GM18519 (cell line): ENCODE results near the gene FAM135A.
"Not testable (repeated sequence)": the region's sequence is repeated elsewhere in the genome, so short reads cannot be mapped to it uniquely, and the experiment has no call there.

Experiments
- ATAC-seq: cut with Tn5 transposase; IDR thresholded peaks from one replicate; pipeline ENCODE4 v1.9.1; 2021; ENCODE audit warnings: mild to moderate bottlenecking, moderate library complexity; ENCODE audit not compliant: unreplicated experiment, low FRiP score

The FAM135A gene

DNA sequence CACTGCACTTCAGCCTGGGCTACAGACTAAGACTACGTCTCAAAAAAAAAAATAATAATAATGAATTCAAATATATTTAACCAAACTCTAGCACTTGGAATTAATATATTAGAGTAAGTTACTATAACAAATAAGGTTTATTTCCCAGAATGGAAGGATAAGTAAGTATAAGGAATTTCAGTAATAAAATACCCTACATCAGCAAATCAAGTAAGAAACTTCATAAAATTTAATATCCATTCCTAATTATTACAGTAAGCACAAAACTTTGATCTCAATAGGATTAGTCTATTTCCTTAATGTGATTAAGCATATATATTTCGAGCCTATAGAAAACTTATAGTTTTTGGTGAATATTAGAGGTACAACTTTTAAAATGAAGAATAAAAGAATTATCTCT, 116.7 kb downstream of the FAM135A start:
- ATAC-seq: no peak

DNA sequence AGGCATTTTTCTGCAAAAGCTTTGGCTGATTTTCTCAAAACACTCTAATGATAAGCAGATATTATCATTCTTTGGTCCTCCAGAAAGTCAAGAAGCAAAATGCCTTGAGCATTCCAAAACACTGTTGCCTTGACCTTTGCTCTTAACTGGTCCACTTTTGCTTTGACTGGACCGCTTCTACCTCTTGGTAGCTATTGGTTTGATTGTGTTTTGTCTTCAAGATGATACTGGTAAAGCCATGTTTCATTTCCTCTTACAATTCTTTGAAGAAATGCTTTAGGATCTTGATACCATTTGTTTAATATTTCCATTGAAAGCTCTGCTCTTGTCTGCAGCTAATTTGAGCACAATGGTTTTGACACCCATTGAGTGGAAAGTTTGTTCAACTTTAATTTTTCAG, 117.8 kb downstream of the FAM135A start:
- ATAC-seq: no peak

DNA sequence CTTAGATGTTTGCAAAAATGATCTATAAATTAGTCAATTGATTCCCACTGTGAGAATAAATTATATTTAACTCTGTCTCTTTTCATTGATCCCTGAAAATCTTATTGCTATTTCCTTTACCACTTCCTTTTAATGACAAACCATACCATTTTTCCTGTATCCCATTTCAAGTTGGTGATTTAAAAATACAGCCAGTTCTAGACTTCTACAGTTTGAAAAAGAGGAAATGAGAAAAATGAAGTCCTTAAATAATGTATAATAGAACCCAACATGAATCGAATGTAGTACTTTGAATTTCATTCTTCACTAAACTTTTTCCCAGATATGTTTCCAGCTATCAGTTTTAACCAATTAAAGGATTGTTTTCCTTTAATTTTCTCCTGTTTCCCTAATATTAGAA, 124.0 kb downstream of the FAM135A start:
- no peak for ATAC-seq

DNA sequence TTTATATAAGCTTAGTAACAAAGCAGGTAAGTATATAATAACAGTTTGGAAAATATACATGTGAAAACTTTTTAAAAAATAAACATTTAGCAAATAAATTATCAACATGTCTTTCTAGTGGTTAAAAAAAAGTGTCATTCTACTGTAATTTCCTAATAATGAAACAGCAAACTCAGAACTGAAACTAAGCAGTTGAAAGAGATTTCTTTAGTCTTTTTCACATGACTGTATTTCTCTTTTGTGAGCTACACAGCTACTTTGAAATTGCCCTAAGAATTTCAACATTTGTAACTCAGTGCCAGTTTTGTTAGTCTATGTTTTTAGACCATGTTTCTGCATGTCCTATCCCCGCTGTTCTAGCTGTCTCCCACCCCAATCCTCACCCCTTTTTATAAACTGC, 125.1 kb downstream of the FAM135A start:
- ATAC-seq: peak; percentile 83

- ATAC-seq: no peak
These were observed 134.0 kb downstream of the FAM135A start for GRCh38 chr6:70547313-70547712.

DNA sequence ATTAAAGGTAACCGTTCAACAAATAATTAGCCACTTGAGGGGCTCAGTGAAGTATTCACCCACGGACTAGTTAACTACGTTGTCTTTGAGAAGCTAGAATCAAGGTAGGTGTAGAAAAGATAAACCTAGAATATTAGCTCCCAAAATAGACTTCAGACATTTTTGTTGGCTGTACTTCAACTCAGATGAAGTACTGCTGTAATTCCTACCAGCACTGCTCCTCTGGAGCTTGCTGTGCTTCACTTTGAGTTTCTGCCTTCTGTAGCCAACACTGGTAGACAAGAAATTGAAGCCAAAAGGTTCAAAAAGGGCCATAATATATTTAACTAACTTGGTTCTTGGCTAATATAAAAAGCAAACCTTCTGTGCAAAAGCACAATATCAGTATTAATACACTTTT, 134.6 kb downstream of the FAM135A start:
- ATAC-seq: no peak

GRCh38 chr6:70549327-70549726, 136.0 kb downstream of the FAM135A start:
- ATAC-seq: no peak

- ATAC-seq: no peak
These were observed 138.3 kb downstream of the FAM135A start for GRCh38 chr6:70551566-70551965.

DNA sequence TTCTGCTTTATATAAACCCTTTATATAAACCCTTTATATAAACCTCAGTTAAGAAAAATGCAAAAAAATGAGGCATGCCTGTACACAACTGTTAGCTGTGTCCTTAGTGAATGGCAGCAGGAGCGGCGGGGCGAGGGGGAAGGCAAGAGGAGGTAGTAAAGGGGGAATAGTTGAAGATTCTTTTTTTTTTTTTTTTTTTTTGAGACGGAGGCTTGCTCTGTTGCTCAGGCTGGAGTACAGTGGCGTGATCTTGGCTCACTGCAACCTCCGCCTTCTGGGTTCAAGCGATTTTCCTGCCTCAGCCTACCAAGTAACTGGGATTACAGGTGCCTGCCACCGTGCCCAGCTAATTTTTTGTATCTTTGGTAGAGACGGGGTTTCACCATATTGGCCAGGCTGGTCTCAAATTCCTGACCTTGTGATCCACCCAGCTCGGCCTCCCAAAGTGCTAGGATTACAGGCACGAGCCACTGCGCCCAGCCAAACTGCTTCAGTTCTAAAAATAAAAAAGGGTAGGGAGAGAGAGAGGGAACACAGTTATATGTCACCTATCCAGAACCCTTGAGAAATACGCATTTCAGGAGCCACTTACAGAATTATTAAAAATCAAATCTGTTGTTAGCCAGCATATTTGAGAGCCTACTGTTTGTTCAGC, 139.1 kb downstream of the FAM135A start:
- not testable (repeated sequence) for ATAC-seq

- no peak for ATAC-seq
These were observed 139.7 kb downstream of the FAM135A start for GRCh38 chr6:70552974-70553373.

DNA sequence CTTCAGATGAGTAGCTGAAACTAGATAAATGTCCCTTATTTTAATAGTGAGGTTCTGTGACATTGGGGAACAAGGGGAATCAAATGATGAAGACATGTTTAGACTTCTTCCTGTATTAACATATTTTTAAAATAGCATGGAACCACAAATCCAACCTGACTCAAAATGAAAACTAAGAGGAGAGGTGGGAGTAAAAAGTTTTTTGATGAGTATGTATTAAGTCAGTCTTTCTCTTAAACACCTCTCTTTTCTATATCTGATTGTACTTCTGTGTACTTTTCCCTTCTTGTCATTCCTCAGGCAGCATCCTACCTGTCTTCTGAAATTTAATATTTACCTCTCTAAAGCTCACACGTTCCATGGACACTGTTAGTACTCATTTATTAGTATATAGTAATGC, 144.7 kb downstream of the FAM135A start:
- ATAC-seq: no peak

DNA sequence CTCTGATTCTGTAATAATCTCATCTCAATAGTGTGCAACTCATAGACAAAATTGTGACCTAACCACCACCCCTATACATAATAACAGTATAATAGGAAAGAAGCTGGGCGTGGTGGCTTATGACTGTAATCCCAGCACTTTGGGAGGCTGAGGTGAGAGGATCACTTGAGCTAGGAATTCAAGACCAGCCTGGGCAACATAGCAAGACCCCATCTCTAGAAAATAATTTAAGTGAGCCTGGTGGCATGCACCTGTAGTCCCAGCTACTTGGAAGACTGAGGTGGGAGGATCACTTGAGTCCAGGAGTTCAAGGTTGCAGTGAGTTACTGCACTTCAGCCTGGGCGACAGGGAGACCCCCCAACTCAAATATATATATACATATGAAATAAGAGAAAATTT, 149.1 kb downstream of the FAM135A start:
- ATAC-seq: not testable (repeated sequence)

DNA sequence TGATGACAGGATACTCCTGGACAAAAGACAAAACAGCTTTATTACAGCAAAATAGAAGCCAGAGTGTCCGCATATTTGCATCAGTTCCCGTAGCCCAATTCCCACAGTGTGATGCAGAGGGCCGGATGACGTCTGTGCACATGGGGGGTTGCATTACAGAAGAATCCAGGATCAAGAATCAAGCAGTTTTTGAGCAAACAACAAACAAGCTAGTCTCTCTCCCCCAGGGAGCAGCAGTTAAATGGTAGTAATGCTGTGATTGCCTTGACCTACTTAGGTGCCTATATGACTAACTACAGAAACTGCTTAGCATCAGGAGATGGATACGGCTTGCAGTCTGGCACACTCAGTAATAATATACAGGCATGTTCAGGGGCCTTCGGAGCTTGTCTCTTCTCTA, 150.2 kb downstream of the FAM135A start:
- no peak for ATAC-seq

DNA sequence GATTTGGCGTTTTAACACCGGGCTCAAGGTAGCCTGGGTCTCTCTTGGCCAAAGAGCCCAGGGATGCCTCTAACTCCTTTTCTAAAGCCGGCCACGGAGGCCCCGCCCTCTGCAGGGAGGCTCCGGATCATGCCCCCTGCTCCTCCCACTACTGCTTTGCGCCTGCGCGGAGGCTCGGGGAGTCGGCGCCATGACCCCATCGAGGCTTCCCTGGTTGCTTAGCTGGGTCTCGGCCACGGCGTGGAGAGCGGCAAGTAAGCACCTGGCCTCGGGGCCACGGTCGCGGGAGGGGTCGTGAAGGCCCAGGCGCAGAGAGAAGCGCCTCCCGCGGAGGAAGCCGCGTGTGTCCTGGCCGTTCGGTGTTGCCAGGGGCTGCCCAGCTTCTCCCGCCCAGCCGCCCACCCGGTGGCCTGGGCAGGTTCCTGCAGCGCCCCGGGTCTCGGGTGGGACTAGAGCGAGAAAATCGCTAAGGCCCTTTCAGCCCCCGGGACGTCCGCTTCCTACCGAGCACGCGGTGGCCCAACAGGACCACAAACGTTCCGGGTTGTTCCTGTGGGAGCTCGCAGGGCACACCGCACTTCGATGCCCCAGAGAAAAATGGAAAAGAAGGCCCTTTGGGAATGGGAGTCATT, 153.6 kb downstream of the FAM135A start, which contains the start of gene SDHAF4:
TSS of gene SDHAF4 (plus strand) at position 180 of the 632 bp plus-strand sequence. CDS start at position 191, 11 bp downstream.
- peak; percentile 99 for ATAC-seq

GRCh38 chr6:70574643-70575042, 161.3 kb downstream of the FAM135A start:
- ATAC-seq: no peak

GRCh38 chr6:70575899-70576495, 162.7 kb downstream of the FAM135A start:
- ATAC-seq: no peak

GRCh38 chr6:70586114-70586513, 172.8 kb downstream of the FAM135A start:
- ATAC-seq: peak; percentile 82

- no peak for ATAC-seq
These were observed 177.1 kb downstream of the FAM135A start for GRCh38 chr6:70590400-70590799.

DNA sequence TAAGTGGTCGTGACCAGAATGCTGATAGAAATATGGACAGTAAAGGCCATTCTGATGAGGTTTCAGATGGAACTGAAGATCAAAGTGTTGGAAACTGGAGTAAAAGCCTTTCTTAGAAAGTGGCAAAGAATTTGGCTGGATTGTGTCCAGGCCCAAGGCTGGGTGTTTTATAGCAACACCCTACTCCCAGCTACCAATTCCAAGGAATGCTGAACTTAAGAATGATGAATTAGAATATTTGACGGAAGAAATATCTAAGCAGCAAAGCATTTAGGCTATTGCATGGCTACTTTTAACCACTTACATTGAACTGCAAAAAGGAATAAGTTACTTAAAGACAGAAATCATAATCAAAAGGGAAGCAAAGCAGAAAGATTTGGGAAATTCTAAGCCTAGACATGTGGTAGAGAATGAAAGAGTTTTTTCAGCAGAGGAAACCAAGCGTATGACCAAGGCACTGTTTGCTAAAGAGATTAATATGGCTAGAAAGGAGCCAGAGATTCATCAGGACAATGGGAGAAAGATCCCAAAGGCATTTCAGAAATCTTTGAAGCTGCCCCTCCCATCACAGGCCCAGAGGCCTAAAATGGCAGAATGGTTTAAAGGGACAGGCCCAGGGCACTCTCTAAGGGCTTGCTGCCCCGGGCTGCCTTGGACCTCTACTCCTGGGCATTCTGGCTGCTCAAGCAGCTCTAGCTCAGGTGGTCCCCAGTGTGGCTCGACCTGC, 179.2 kb downstream of the FAM135A start:
- ATAC-seq: no peak

DNA sequence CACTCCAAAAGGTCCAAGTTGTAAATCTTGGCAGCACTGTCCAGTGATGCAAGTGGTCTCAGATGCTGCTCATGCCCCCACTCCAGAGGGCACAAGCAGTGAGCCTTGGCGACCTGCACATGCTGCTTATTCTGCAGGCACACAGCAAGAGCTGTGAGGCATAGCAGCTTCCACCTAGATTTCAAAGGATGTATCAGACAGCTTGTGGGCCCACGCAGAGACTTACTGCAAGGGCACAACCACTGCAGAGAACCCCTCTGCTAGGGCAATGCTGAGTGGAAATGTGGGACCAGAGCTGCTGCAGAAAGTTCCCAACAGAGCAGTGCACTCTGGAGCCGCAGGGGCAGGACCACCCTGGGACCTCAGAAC, 179.8 kb downstream of the FAM135A start:
- no peak for ATAC-seq

GRCh38 chr6:70599187-70599586, 185.9 kb downstream of the FAM135A start:
- no peak for ATAC-seq
